ENCODE data around the gene CERS6.

The CERS6 gene

DNA sequence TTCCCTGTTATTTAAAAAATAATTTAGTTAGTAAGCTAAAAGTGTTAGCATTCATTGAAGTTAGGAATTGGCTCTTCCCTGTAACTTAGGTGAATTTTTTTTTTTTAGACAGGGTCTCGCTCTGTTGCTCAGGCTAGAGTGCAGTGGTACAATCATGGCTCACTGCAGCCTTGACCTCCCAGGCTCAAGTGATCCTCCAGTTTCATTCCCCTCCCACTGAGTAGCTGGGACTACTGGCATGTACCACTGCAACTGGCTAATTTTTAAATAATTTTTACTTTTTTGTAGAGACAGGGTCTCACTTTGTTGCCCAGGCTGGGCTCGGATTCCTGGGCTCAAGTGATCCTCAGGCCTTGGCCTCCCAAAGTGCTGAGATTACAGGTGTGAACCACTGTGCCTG lies 66.4 kb downstream of the CERS6 start:
- DNase-seq (ENCODE audit: low read depth): no peak
- TF ChIP-seq, protein P1, sequence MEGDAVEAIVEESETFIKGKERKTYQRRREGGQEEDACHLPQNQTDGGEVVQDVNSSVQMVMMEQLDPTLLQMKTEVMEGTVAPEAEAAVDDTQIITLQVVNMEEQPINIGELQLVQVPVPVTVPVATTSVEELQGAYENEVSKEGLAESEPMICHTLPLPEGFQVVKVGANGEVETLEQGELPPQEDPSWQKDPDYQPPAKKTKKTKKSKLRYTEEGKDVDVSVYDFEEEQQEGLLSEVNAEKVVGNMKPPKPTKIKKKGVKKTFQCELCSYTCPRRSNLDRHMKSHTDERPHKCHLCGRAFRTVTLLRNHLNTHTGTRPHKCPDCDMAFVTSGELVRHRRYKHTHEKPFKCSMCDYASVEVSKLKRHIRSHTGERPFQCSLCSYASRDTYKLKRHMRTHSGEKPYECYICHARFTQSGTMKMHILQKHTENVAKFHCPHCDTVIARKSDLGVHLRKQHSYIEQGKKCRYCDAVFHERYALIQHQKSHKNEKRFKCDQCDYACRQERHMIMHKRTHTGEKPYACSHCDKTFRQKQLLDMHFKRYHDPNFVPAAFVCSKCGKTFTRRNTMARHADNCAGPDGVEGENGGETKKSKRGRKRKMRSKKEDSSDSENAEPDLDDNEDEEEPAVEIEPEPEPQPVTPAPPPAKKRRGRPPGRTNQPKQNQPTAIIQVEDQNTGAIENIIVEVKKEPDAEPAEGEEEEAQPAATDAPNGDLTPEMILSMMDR (conservative IDR thresholded peaks at IDR 0.05; ENCODE audit: low read depth, low read length): no peak
- no peak overlapping the region for H3K4me3 ChIP-seq (ENCODE audit: low read length)

DNA sequence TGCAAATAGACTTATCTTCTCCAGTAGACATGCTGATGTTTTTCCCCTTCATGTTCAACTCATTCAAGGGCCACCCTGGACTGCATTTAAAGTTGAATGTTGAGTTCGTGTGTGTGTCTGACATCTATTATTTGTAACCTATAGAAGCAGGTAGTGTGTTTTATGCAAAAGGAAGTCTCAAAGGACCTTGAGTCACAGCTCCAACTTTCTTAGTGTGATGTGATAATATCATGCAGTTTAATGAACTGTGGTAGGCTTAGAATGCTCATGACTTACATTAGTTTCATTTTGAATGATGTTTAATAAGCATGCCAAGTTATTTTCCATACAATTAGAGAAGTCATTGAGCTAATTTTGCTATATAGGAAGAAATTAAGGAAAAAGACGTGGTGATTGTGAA lies 67.9 kb downstream of the CERS6 start:
- no peak overlapping the region for H3K4me3 ChIP-seq (ENCODE audit: low read length)
- TF ChIP-seq, protein P1 (conservative IDR thresholded peaks at IDR 0.05; ENCODE audit: low read depth, low read length): no peak
- DNase-seq (ENCODE audit: low read depth): no peak

DNA sequence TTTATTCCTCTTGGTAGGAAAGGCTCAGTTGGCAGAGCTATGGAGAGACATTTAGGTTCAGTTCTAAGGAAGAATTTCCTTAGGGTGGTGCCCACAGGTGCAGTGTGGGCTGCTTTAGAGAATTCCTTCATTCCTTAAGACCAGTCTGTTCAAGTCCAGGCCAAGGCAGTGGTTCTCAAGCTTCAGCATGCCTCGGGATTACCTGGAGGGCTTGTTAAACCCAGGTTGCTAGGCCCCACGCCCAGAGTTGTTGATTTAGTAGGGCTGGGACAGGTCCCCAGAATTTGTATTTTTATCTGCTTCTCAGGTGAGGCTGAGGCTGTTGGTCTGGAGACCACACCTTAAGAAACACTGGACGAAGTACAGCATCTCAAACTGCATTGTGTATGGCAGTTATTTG lies 68.9 kb downstream of the CERS6 start:
- TF ChIP-seq, protein P1 (conservative IDR thresholded peaks at IDR 0.05; ENCODE audit: low read depth, low read length): no peak
- no peak overlapping the region for H3K4me3 ChIP-seq (ENCODE audit: low read length)
- DNase-seq (ENCODE audit: low read depth): no peak

DNA sequence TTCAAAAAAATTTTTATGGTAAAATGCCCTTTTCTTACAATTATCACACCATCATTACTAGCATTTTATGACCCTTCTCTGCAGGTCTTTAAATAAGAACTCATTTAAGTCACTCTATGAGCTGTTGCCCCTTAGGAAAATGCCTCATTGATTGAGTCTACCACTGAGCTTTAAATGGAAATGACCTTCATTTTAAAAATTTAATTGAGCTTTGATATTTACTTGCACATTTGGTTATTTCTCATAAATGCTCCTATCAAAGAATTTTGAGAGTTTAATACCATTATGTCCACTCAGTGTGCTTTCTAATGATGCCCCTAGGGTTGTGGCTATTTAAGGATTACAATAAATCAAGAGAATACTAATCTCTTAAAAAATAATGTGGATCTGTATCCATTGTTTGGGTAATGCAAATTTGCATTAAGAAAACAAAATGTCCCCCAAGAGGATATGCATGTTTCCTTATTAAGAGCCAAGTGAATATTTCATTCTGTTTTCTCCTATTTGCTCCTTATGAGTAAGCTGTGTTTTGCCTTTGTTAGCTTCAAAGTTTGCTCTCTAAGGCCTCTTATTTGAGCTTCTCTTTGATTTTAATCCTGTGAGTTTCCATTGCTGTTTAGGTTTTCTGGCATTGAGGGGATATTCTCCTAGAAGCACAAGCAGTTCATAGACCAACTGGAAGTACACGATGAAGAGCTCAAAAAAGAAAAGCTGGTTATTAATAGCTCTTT lies 69.8 kb downstream of the CERS6 start:
- TF ChIP-seq, protein P1 (conservative IDR thresholded peaks at IDR 0.05; ENCODE audit: low read depth, low read length): no peak
- no peak overlapping the region for H3K4me3 ChIP-seq (ENCODE audit: low read length)
- no peak for DNase-seq (ENCODE audit: low read depth)

DNA sequence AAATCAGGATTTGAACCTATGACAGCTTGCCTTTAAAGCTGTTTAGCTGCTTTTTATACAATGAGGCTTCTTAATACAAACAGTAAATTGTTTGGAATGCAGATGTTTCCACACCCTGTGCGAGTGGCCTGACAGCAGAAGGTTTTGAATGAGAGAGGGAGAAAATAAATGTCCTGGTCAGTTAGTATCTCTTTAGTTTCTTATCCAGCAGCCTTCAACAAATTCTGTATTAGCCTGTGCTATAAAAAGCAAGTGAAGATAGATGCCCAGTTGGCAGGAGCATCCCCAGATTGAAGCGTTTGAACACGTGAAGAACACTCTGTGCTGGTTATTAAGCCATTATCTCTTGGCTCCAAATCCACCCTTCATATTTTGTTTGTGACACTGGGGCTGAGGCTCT lies 70.6 kb downstream of the CERS6 start:
- H3K4me3 ChIP-seq (ENCODE audit: low read length): no peak overlapping the region
- no peak for DNase-seq (ENCODE audit: low read depth)
- TF ChIP-seq, protein P1 (conservative IDR thresholded peaks at IDR 0.05; ENCODE audit: low read depth, low read length): no peak

DNA sequence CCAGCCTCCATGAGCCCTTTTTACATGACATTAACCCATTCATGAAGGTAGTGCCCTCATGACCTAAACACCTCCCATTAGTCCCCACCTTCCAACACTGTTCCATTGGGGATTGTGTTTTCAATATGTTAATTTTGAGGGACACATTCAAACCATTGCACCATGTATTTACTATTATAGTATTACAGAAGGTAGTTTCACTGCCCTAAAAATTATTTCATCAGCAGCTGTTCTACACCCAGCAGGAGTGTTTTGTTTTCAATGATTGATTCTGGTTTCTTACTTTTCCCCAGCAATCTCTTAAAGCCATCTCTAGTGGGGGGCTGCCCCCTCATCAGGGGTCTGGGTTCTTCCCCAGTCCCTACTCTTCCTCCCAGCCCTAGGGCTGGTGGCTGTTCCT lies 71.9 kb downstream of the CERS6 start:
- H3K4me3 ChIP-seq (ENCODE audit: low read length): no peak overlapping the region
- no peak for DNase-seq (ENCODE audit: low read depth)
- TF ChIP-seq, protein P1 (conservative IDR thresholded peaks at IDR 0.05; ENCODE audit: low read depth, low read length): no peak

DNA sequence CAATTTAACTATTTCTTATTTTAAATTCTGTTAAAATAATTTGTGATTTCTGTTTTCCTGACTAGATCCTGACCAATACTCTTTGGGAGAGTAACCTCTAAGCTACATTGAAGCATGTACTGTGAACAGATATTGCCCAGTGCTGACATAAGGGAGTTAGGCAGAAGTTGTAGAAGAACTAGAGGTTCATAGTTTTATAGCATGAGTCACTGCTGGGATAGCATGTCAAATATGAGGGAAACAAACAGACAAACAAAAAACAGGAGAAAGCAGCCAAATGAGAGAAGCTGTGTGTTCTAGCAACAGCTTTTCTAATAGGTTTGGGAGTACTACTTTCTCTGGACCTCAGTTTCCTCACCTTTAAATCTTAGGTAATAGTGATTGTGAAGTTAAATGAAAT lies 72.4 kb downstream of the CERS6 start:
- DNase-seq (ENCODE audit: low read depth): no peak
- H3K4me3 ChIP-seq (ENCODE audit: low read length): no peak overlapping the region

More for the DNA sequence above, 72.4 kb downstream of the CERS6 start:
- TF ChIP-seq, protein P1 (conservative IDR thresholded peaks at IDR 0.05; ENCODE audit: low read depth, low read length): no peak
